Esophagus muscularis mucosa (tissue), 4 donors: Measurements from ENCODE around the gene PRDM5. TPM values are rescaled to one million over a fixed set of nuclear protein-coding genes. Genes with fewer than 3 reads are reported as not detected.

Source experiments
- DNase-seq: peaks from one replicate; pipeline ENCODE4 v3.0.0-alpha.2; 2017; ENCODE audit errors: extremely low spot score
- H3K27ac ChIP-seq, 4 donors: fragments of 200-600 bp; sonication (generic); replicated peaks in 1 of 4; 1 replicate in 3 of 4; 2 replicates in 1 of 4; pipeline ENCODE4 v1.5.1; 2016 to 2019; ENCODE audit warnings: mild to moderate bottlenecking in 1 of 4
- H3K27me3 ChIP-seq, 4 donors: fragments of 200-600 bp; sonication (generic); one replicate each; pipeline versions ENCODE4 v1.5.1 to v1.6.0; 2016 to 2019
- H3K36me3 ChIP-seq, 4 donors: fragments of 200-600 bp; sonication (generic); one replicate each; pipeline ENCODE4 v1.5.1; 2016 to 2019
- H3K4me1 ChIP-seq, 4 donors: fragments of 200-600 bp; sonication (generic); one replicate each; pipeline ENCODE4 v1.5.1; 2016 to 2019
- H3K4me3 ChIP-seq, 4 donors: fragments of 200-600 bp; sonication (generic); 1 replicate in 2 of 4; 2 replicates in 2 of 4; pipeline ENCODE4 v1.5.1; 2016 to 2019; ENCODE audit warnings: mild to moderate bottlenecking in 4 of 4, moderate library complexity in 1 of 4
- H3K9me3 ChIP-seq, 4 donors: fragments of 200-600 bp; sonication (generic); 1 replicate in 3 of 4; 2 replicates in 1 of 4; pipeline ENCODE4 v1.5.1; 2016 to 2019
- CTCF ChIP-seq, 3 experiments: fragments of 200-600 bp in 2 of 3; fragments of 450-650 bp in 1 of 3; sonication (generic) in 2 of 3; IDR thresholded peaks; one replicate each; pipeline ENCODE4 v1.5.1; 2017 to 2019; ENCODE audit warnings: antibody characterized with exemption in 3 of 3, mild to moderate bottlenecking in 2 of 3, moderate library complexity in 1 of 3
- EP300 ChIP-seq: sonication (generic); formaldehyde crosslinking; IDR thresholded peaks from one replicate; pipeline ENCODE4 v1.6.1; 2017; ENCODE audit warnings: antibody characterized with exemption
- POLR2A ChIP-seq: fragments of 450-650 bp; IDR thresholded peaks from one replicate; pipeline ENCODE4 v1.6.1; 2017; ENCODE audit warnings: antibody characterized with exemption, moderate library complexity, mild to moderate bottlenecking, low read depth
- POLR2AphosphoS5 ChIP-seq, 2 donors: sonication (generic); formaldehyde crosslinking; IDR thresholded peaks; one replicate each; pipeline ENCODE4 v1.6.1; 2017; ENCODE audit warnings: antibody characterized with exemption in 2 of 2
- WGBS: methylation state at CpG from one replicate; pipeline ENCODE4 v1.1.5; 2018; 5-methylcytosine and 5-hydroxymethylcytosine counted together
- intact Hi-C: fragments of 100-400 bp; cut with DNase I; formaldehyde crosslinking; loops from one replicate; pipeline ENCODE4 v1.15.1; 2023
- total RNA-seq, 4 donors: library from RNA; depleted of rRNA; stranded (reverse); fragments of >200 nt; gene quantifications; one replicate each; pipeline versions ENCODE4 v1.1.0 to v1.2.1, GENCODE V29; 2016

The PRDM5 gene
- total RNA-seq, 4 donors from 2014 or later: 10.8 to 17.0 (median 15.4) TPM

- Histone ChIP-seq H3K9me3 (no peaks in the 10 kb centered on the region), H3K36me3 (no peaks in the 10 kb centered on the region), H3K27ac (no peak overlapping the region), H3K4me3 (no peak overlapping the region), H3K4me1 (no peaks in the 10 kb centered on the region), H3K27me3 (no peaks in the 10 kb centered on the region)
- WGBS: 94% methylated on average over 6 of the region's 6 CpGs
- intact Hi-C loops: no loop called here
- DNase-seq: no peak
- TF ChIP-seq POLR2A (no peak), EP300 (no peak), POLR2AphosphoS5 (IDR thresholded peaks at IDR 0.05) (no peak), CTCF (IDR thresholded peaks at IDR 0.05) (no peak)
These were observed 95.7 kb downstream of the PRDM5 start for GRCh38 chr4:120826853-120827252.

GRCh38 chr4:120826449-120826848 lies 96.1 kb downstream of the PRDM5 start:
- Histone ChIP-seq H3K4me1 (no peaks in the 10 kb centered on the region), H3K36me3 (no peaks in the 10 kb centered on the region), H3K27me3 (no peaks in the 10 kb centered on the region), H3K9me3 (no peaks in the 10 kb centered on the region), H3K27ac (no peak overlapping the region), H3K4me3 (no peak overlapping the region)
- 55% methylated on average over 1 of the region's 1 CpG for WGBS
- intact Hi-C loops: no loop called here
- DNase-seq: no peak
- TF ChIP-seq CTCF (IDR thresholded peaks at IDR 0.05) (no peak), POLR2A (no peak), EP300 (no peak), POLR2AphosphoS5 (IDR thresholded peaks at IDR 0.05) (no peak)

- no peak for TF ChIP-seq POLR2A
- TF ChIP-seq POLR2AphosphoS5 (IDR thresholded peaks at IDR 0.05): no peak
- TF ChIP-seq CTCF (IDR thresholded peaks at IDR 0.05): no peak
- TF ChIP-seq EP300: no peak
- H3K27ac ChIP-seq: no peak overlapping the region
- intact Hi-C loops: no loop called here
These were observed 97.6 kb downstream of the PRDM5 start for GRCh38 chr4:120824946-120825345.

GRCh38 chr4:120821977-120822376 lies 100.5 kb downstream of the PRDM5 start:
- no peak for DNase-seq
- 86% methylated on average over 3 of the region's 3 CpGs for WGBS
- H3K36me3 ChIP-seq: no peaks in the 10 kb centered on the region
- intact Hi-C loops: no loop called here
- no peak overlapping the region for H3K27ac ChIP-seq
- H3K27me3 ChIP-seq: no peaks in the 10 kb centered on the region
- H3K4me3 ChIP-seq: no peak overlapping the region
- no peaks in the 10 kb centered on the region for H3K9me3 ChIP-seq
- no peaks in the 10 kb centered on the region for H3K4me1 ChIP-seq
- TF ChIP-seq EP300: no peak
- TF ChIP-seq POLR2A: no peak
- TF ChIP-seq CTCF (IDR thresholded peaks at IDR 0.05): no peak
- TF ChIP-seq POLR2AphosphoS5 (IDR thresholded peaks at IDR 0.05): no peak

More at GRCh38 chr4:120824946-120825345, 97.6 kb downstream of the PRDM5 start:
- H3K9me3 ChIP-seq: no peaks in the 10 kb centered on the region
- no peaks in the 10 kb centered on the region for H3K4me1 ChIP-seq
- H3K4me3 ChIP-seq: no peak overlapping the region
- H3K36me3 ChIP-seq: no peaks in the 10 kb centered on the region
- no peaks in the 10 kb centered on the region for H3K27me3 ChIP-seq
- no peak for DNase-seq

- Histone ChIP-seq H3K36me3 (peaks cover 0 to 8% (median 0%) of the 10 kb centered on the region in 4 donors), H3K9me3 (no peaks in the 10 kb centered on the region), H3K27me3 (no peaks in the 10 kb centered on the region), H3K4me1 (no peaks in the 10 kb centered on the region), H3K27ac (no peak overlapping the region), H3K4me3 (no peak overlapping the region)
- no peak for TF ChIP-seq POLR2A
- no peak for TF ChIP-seq CTCF (IDR thresholded peaks at IDR 0.05)
- TF ChIP-seq EP300: no peak
- TF ChIP-seq POLR2AphosphoS5 (IDR thresholded peaks at IDR 0.05): no peak
- intact Hi-C loops: no loop called here
- WGBS: 87% methylated on average over 3 of the region's 3 CpGs
- no peak for DNase-seq
These were observed 101.5 kb downstream of the PRDM5 start for GRCh38 chr4:120821029-120821428.
